ENCODE measurements around the gene JAKMIP2.

JAKMIP2 gene

GRCh38 chr5:147691130-147691529 is 91.4 kb downstream of the JAKMIP2 start:
- no peak for DNase-seq

- no peak for DNase-seq
These were observed 91.9 kb downstream of the JAKMIP2 start for GRCh38 chr5:147690595-147690994.

GRCh38 chr5:147689426-147689825 is 93.1 kb downstream of the JAKMIP2 start:
- DNase-seq: no peak

- DNase-seq: no peak
These were observed 93.7 kb downstream of the JAKMIP2 start for GRCh38 chr5:147688656-147689356.

GRCh38 chr5:147687118-147687517 is 95.4 kb downstream of the JAKMIP2 start:
- DNase-seq: no peak

- DNase-seq: no peak
These were observed 96.1 kb downstream of the JAKMIP2 start for GRCh38 chr5:147686421-147686820.

- DNase-seq: no peak
These were observed 96.5 kb downstream of the JAKMIP2 start for GRCh38 chr5:147685993-147686392.

- no peak for DNase-seq
These were observed 107.4 kb downstream of the JAKMIP2 start for GRCh38 chr5:147675168-147675567.

- no peak for DNase-seq
These were observed 108.1 kb downstream of the JAKMIP2 start for GRCh38 chr5:147674411-147674810.

GRCh38 chr5:147673791-147674190 is 108.7 kb downstream of the JAKMIP2 start:
- no peak for DNase-seq

- no peak for DNase-seq
These were observed 109.3 kb downstream of the JAKMIP2 start for GRCh38 chr5:147673266-147673665.

- no peak for DNase-seq
These were observed 111.2 kb downstream of the JAKMIP2 start for GRCh38 chr5:147671365-147671764.

- DNase-seq: no peak
These were observed 111.7 kb downstream of the JAKMIP2 start for GRCh38 chr5:147670815-147671214.

GRCh38 chr5:147669169-147669869 is 113.2 kb downstream of the JAKMIP2 start:
- DNase-seq: no peak

GRCh38 chr5:147668385-147668784 is 114.1 kb downstream of the JAKMIP2 start:
- DNase-seq: no peak

- DNase-seq: no peak
These were observed 115.2 kb downstream of the JAKMIP2 start for GRCh38 chr5:147667363-147667762.

- no peak for DNase-seq
These were observed 116.1 kb downstream of the JAKMIP2 start for GRCh38 chr5:147666419-147666818.

- DNase-seq: no peak
These were observed 121.0 kb downstream of the JAKMIP2 start for GRCh38 chr5:147661541-147661940.

GRCh38 chr5:147659166-147659929 is 123.2 kb downstream of the JAKMIP2 start:
- no peak for DNase-seq

- no peak for DNase-seq
These were observed 124.1 kb downstream of the JAKMIP2 start for GRCh38 chr5:147658293-147658932.

- DNase-seq: no peak
These were observed 133.9 kb downstream of the JAKMIP2 start for GRCh38 chr5:147648597-147648996.

- DNase-seq: no peak
These were observed 137.3 kb downstream of the JAKMIP2 start for GRCh38 chr5:147645197-147645596.

GRCh38 chr5:147644460-147644859 is 138.1 kb downstream of the JAKMIP2 start:
- no peak for DNase-seq

All from stimulated activated CD4-positive, alpha-beta T cell treated with anti-CD3 and anti-CD28 coated beads, Interleukin-1b, Interleukin-23, amount 100 ng/mL, for 48 hours (primary cell).